ENCODE results near the gene SLC39A11. TPM values are rescaled to one million over a fixed set of nuclear protein-coding genes. Genes with fewer than 3 reads are reported as not detected.

Gene SLC39A11
- total RNA-seq, 2 donors from 2014 or later = 27.8 to 39.6 TPM

DNA sequence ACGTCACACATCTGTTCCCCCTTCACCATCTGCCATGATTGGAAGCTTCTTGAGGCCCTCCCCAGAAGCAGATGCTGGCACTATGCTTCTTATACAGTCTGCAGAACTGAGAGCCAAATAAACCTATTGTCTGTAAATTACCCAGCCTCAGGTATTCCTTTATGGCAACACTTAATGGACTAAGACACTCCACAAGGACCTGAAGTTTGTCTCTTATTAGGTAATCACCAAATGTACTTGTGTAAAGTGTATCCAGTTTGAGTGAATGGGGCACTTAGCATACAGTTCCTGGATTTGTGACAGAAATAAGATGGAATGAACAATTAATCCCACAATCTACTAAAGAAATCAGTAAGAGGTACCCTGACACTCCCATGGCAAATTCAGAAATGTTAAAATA lies 105.3 kb downstream of the SLC39A11 start:
- peaks cover 15% of the 10 kb centered on the region for H3K4me1 ChIP-seq
- no peaks in the 10 kb centered on the region for H3K27me3 ChIP-seq
- no peaks in the 10 kb centered on the region for H3K9me3 ChIP-seq
- no peak overlapping the region for H3K4me3 ChIP-seq
- H3K36me3 ChIP-seq (replicated peaks in 1 of 2; ENCODE audit: insufficient read depth in 1 of 2, low read depth in 2 of 2) = no peaks in the 10 kb centered on the region
- intact Hi-C loops (cut with DNase I) = no loop called here
- no peak overlapping the region for H3K27ac ChIP-seq
- ATAC-seq (no peak), DNase-seq (no peak)
- 95 to 100% methylated on average over 1 of the region's 1 CpG for WGBS, 2 donors
- TF ChIP-seq, protein P1, sequence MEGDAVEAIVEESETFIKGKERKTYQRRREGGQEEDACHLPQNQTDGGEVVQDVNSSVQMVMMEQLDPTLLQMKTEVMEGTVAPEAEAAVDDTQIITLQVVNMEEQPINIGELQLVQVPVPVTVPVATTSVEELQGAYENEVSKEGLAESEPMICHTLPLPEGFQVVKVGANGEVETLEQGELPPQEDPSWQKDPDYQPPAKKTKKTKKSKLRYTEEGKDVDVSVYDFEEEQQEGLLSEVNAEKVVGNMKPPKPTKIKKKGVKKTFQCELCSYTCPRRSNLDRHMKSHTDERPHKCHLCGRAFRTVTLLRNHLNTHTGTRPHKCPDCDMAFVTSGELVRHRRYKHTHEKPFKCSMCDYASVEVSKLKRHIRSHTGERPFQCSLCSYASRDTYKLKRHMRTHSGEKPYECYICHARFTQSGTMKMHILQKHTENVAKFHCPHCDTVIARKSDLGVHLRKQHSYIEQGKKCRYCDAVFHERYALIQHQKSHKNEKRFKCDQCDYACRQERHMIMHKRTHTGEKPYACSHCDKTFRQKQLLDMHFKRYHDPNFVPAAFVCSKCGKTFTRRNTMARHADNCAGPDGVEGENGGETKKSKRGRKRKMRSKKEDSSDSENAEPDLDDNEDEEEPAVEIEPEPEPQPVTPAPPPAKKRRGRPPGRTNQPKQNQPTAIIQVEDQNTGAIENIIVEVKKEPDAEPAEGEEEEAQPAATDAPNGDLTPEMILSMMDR (IDR thresholded peaks at IDR 0.05) = no peak
- TF ChIP-seq POLR2A (IDR thresholded peaks at IDR 0.05) = no peak

DNA sequence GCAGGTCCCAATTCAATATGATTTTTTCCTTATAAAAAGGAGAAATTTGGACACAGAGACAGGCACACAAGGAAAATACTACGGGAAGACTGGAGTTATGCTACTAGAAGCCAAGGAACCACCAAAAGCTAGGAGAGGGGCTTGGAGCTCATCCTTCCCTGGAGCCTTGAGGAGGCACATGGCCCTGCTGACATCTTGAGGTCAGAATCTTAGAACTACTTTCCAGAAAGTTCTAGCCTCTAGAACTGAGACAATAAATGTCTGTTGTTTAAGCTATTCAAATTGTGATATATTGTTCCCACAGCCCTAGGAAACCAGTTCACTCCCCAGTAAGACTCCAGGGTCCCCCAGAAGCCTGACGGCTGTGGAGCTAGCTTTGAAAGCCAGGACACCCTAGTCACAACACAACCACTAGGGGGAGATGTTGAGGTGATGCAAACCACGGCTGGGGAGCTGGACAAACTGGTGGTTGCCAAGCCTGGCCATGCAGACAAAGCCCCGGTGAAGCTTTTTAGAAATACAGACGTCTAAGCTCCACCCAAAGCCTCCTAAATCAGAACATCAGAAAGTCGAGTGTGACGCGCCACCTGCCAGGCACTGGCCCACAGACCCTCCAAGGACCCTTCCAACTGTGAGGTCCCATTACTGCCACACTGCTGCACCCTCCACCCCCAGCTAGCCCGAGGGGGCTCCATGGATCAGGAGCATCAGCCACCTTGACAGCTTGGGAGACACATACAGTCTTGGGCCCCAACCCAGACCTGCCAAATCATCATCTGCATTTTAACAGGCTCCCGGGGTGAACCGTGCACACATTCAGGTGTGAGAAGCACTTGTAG lies 106.4 kb downstream of the SLC39A11 start:
- H3K9me3 ChIP-seq = no peaks in the 10 kb centered on the region
- H3K27me3 ChIP-seq = no peaks in the 10 kb centered on the region
- DNase-seq (peak; percentile 74 to 81 (median 80)), ATAC-seq (peak; percentile 85)
- H3K4me3 ChIP-seq = no peak overlapping the region
- intact Hi-C loops (cut with DNase I) = no loop called here
- 34 to 35% methylated on average over 9 to 11 of the region's 11 CpGs for WGBS, 2 donors
- H3K36me3 ChIP-seq (replicated peaks in 1 of 2; ENCODE audit: insufficient read depth in 1 of 2, low read depth in 2 of 2) = no peaks in the 10 kb centered on the region
- no peak for TF ChIP-seq POLR2A (IDR thresholded peaks at IDR 0.05)
- TF ChIP-seq, protein P1 (IDR thresholded peaks at IDR 0.05) = peak; percentile 74 to 90 (median 77)
- no peak overlapping the region for H3K27ac ChIP-seq
- peaks cover 15% of the 10 kb centered on the region for H3K4me1 ChIP-seq

DNA sequence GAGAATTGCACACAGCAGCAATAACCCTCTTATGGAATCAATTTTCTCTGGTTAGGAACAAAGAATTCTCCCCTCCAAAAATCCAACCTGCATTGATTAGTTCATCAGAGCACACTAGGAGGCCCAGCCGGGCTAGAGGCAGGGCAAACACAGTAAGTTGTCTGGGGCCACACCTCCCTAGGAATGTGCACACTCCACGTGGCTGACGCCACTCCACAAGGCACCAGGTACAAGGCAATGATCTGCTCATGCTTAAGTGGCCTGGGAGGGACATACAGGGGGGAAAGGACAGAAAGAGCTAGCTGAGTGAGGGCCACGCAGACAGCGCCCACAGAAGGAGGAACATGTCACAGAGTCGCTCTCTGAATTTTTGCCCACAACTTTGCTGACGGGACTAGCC lies 107.6 kb downstream of the SLC39A11 start:
- Histone ChIP-seq H3K4me3 (no peak overlapping the region), H3K9me3 (no peaks in the 10 kb centered on the region), H3K27ac (no peak overlapping the region), H3K4me1 (peaks cover 15% of the 10 kb centered on the region), H3K27me3 (no peaks in the 10 kb centered on the region), H3K36me3 (replicated peaks in 1 of 2; ENCODE audit: insufficient read depth in 1 of 2, low read depth in 2 of 2) (no peaks in the 10 kb centered on the region)
- TF ChIP-seq, protein P1 (IDR thresholded peaks at IDR 0.05) = no peak
- no peak for TF ChIP-seq POLR2A (IDR thresholded peaks at IDR 0.05)
- ATAC-seq (no peak), DNase-seq (no peak)
- WGBS, 2 donors = 62 to 97% methylated on average over 4 to 7 of the region's 7 CpGs
- intact Hi-C loops (cut with DNase I) = no loop called here

DNA sequence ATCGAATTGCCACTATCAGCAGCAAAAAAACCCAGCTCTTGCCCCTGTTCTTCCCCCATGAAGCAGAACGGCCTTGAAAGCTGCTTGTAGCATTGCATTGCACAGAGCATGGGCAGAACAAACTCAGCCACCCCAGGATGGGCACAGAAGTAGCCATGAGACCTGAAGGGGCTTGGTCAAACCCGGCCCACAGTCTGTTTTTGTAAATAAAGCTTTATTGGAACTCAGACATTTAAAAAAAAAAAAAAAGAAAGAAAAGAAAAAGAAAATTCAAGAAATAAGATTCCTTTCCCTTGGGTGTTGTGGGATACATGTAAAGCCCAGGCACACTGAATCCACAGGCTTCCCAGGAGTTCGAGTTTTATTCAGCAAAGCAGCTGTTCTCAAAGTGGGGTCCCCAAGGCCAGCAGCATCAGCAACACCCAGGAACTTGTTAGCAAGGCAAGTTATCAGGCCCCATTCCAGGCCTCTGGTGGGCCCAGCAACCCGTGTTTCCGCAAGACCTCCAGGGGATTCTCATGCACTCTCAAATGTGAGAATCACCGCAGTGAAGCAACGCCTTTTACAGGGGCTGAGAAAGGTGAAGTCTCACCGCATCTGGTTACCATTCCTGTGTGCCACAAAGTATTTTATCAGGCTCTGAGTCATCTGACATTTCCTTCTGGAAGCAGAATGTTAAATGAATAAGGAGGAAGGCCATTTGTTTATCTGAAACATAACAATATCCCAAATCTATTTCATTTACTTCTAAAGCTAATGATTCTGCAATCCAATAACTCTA lies 108.2 kb downstream of the SLC39A11 start:
- no peak overlapping the region for H3K27ac ChIP-seq
- 78 to 84% methylated on average over 8 to 9 of the region's 9 CpGs for WGBS, 2 donors
- TF ChIP-seq POLR2A (IDR thresholded peaks at IDR 0.05) = no peak
- TF ChIP-seq, protein P1 (IDR thresholded peaks at IDR 0.05) = no peak
- no peak for ATAC-seq
- no peak overlapping the region for H3K4me3 ChIP-seq
- no peaks in the 10 kb centered on the region for H3K27me3 ChIP-seq
- DNase-seq = no peak
- H3K9me3 ChIP-seq = no peaks in the 10 kb centered on the region
- H3K4me1 ChIP-seq = peaks cover 15% of the 10 kb centered on the region
- intact Hi-C loops (cut with DNase I) = no loop called here
- H3K36me3 ChIP-seq (replicated peaks in 1 of 2; ENCODE audit: insufficient read depth in 1 of 2, low read depth in 2 of 2) = no peaks in the 10 kb centered on the region

Data from body of pancreas (tissue), 4 donors.